HepG2 (cell line): ENCODE measurements around the gene CLCNKA. TPM values are rescaled to one million over a fixed set of nuclear protein-coding genes. Genes with fewer than 3 reads are reported as not detected.

Experiments used
- SP5 ChIP-seq: IDR thresholded peaks from 2 replicates; pipeline ENCODE4 v1.6.1; 2016; ENCODE audit warnings: low read depth, borderline replicate concordance
- STAG1 ChIP-seq: sonication (generic); formaldehyde crosslinking; IDR thresholded peaks from 2 replicates; pipeline ENCODE4 v1.4.0; 2020; ENCODE audit warnings: missing genetic modification reagents
- THAP11 ChIP-seq: IDR thresholded peaks from 2 replicates; pipeline ENCODE4 v1.6.1; 2016; ENCODE audit warnings: missing biosample characterization, missing genetic modification reagents
- ZBTB7B ChIP-seq: sonication (generic); formaldehyde crosslinking; IDR thresholded peaks from 2 replicates; pipeline ENCODE4 v1.4.0; 2020; ENCODE audit warnings: missing genetic modification reagents
- ZEB1 ChIP-seq: IDR thresholded peaks from 2 replicates; pipeline ENCODE4 v1.6.1; 2012; ENCODE audit warnings: mild to moderate bottlenecking, low read depth, inconsistent platforms; ENCODE audit not compliant: insufficient replicate concordance
- ZNF510 ChIP-seq: sonication (generic); formaldehyde crosslinking; IDR thresholded peaks from 2 replicates; pipeline ENCODE4 v1.4.0; 2020; ENCODE audit warnings: low read depth, mild to moderate bottlenecking, missing genetic modification reagents
- polyA plus RNA-seq, 8 experiments: library from polyadenylated mRNA; depleted of rRNA in 3 of 8; stranded (reverse) in 7 of 8; unstranded in 1 of 8; fragments of >200 nt; fragmentation: Illumina TruSeq in 4 of 8; extraction: Trizol in 4 of 8; gene quantifications; 2 replicates each; pipeline versions ENCODE4 v1.2.1 to v1.2.3, GENCODE V29; 2011 to 2016; ENCODE audit warnings: low read depth in 4 of 8, missing spikeins in 1 of 8, mixed read lengths in 1 of 8; ENCODE audit not compliant: insufficient read depth in 1 of 8
- total RNA-seq, 5 experiments: library from RNA; depleted of rRNA; stranded (reverse); fragments of >200 nt; fragmentation: Illumina TruSeq; extraction: Trizol; gene quantifications; 2 replicates each; pipeline ENCODE4 v1.2.3, GENCODE V29; 2016; ENCODE audit warnings: low read depth in 1 of 5
- TF ChIP-seq, protein P1 (sequence below): sonication (generic); formaldehyde crosslinking; IDR thresholded peaks from 2 replicates; pipeline ENCODE4 v1.5.0; 2020; ENCODE audit warnings: missing genetic modification reagents, mild to moderate bottlenecking, borderline replicate concordance
- TF ChIP-seq, protein P2 (sequence below): sonication (generic); formaldehyde crosslinking; IDR thresholded peaks from 2 replicates; pipeline ENCODE4 v1.4.0; 2020; ENCODE audit warnings: missing genetic modification reagents
- TF ChIP-seq, protein P3 (sequence below): IDR thresholded peaks from 2 replicates; pipeline ENCODE4 v1.6.1; 2016; ENCODE audit warnings: low read depth, borderline replicate concordance
- TF ChIP-seq, protein P4 (sequence below), 2 experiments: sonication (generic) in 1 of 2; formaldehyde crosslinking in 1 of 2; IDR thresholded peaks; 2 replicates each; pipeline versions ENCODE4 v1.4.0 to v1.6.1; 2018 to 2020; ENCODE audit warnings: missing genetic modification reagents in 2 of 2, borderline replicate concordance in 1 of 2, low read depth in 1 of 2, mild to moderate bottlenecking in 1 of 2, missing biosample characterization in 1 of 2
- TF ChIP-seq, protein P5 (sequence below): sonication (generic); formaldehyde crosslinking; conservative IDR thresholded peaks from 2 replicates; pipeline ENCODE4 v1.8.1; 2023; ENCODE audit warnings: missing genetic modification reagents
- TF ChIP-seq, protein P6 (sequence below): sonication (generic); formaldehyde crosslinking; IDR thresholded peaks from 2 replicates; pipeline ENCODE4 v1.5.0; 2020; ENCODE audit warnings: mild to moderate bottlenecking, missing genetic modification reagents, borderline replicate concordance
- TF ChIP-seq, protein P7 (sequence below): IDR thresholded peaks from 2 replicates; pipeline ENCODE4 v1.6.1; 2018; ENCODE audit warnings: missing genetic modification reagents, mild to moderate bottlenecking, missing compliant biosample characterization

CLCNKA gene
- total and polyA plus RNA-seq, 2 of the 13 experiments (the other 11 are each of a cell fraction or from before 2014, with no cell fraction given) = 0.03 TPM; not detected in 1

DNA sequence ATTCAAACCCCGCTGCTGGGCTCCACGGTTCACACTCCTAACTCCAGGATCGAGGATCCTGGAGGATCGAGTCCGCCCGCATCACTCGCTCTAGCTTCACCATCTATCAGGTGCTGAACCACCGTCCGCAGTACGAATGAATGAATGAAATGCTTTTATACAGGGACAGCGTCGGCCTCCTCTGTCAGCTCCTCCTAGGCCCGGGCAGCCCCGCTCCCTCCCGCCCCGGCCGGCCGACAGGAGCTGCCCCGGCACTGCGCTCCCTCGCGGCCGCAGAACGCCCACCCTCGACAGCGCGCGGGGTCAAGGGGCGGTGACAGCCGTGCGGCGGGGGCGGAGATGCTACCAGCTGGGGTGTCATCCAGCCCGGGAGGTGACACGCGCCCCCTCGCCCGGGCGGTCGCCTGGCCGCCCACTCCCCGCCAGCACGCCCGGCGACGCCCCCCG is 46.5 kb upstream of the CLCNKA start (continued):
- TF ChIP-seq STAG1 (CRISPR knock-in tag) (peak; percentile 40), SP5 (CRISPR knock-in tag) (peak; percentile 72), ZNF510 (CRISPR knock-in tag) (no peak), ZBTB7B (CRISPR knock-in tag) (peak; percentile 78), THAP11 (CRISPR knock-in tag) (no peak), ZEB1 (no peak)
- TF ChIP-seq, protein P1, sequence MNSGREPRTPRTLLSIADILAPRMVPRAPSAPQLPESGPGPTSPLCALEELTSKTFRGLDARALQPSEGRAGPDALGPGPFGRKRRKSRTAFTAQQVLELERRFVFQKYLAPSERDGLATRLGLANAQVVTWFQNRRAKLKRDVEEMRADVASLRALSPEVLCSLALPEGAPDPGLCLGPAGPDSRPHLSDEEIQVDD (CRISPR knock-in tag) = no peak
- TF ChIP-seq, protein P2, sequence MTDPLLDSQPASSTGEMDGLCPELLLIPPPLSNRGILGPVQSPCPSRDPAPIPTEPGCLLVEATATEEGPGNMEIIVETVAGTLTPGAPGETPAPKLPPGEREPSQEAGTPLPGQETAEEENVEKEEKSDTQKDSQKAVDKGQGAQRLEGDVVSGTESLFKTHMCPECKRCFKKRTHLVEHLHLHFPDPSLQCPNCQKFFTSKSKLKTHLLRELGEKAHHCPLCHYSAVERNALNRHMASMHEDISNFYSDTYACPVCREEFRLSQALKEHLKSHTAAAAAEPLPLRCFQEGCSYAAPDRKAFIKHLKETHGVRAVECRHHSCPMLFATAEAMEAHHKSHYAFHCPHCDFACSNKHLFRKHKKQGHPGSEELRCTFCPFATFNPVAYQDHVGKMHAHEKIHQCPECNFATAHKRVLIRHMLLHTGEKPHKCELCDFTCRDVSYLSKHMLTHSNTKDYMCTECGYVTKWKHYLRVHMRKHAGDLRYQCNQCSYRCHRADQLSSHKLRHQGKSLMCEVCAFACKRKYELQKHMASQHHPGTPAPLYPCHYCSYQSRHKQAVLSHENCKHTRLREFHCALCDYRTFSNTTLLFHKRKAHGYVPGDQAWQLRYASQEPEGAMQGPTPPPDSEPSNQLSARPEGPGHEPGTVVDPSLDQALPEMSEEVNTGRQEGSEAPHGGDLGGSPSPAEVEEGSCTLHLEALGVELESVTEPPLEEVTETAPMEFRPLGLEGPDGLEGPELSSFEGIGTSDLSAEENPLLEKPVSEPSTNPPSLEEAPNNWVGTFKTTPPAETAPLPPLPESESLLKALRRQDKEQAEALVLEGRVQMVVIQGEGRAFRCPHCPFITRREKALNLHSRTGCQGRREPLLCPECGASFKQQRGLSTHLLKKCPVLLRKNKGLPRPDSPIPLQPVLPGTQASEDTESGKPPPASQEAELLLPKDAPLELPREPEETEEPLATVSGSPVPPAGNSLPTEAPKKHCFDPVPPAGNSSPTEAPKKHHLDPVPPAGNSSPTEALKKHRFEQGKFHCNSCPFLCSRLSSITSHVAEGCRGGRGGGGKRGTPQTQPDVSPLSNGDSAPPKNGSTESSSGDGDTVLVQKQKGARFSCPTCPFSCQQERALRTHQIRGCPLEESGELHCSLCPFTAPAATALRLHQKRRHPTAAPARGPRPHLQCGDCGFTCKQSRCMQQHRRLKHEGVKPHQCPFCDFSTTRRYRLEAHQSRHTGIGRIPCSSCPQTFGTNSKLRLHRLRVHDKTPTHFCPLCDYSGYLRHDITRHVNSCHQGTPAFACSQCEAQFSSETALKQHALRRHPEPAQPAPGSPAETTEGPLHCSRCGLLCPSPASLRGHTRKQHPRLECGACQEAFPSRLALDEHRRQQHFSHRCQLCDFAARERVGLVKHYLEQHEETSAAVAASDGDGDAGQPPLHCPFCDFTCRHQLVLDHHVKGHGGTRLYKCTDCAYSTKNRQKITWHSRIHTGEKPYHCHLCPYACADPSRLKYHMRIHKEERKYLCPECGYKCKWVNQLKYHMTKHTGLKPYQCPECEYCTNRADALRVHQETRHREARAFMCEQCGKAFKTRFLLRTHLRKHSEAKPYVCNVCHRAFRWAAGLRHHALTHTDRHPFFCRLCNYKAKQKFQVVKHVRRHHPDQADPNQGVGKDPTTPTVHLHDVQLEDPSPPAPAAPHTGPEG = no peak
- TF ChIP-seq, protein P3, sequence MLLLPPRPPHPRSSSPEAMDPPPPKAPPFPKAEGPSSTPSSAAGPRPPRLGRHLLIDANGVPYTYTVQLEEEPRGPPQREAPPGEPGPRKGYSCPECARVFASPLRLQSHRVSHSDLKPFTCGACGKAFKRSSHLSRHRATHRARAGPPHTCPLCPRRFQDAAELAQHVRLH = 0 out of 2 replicates have a peak, but pooled peaks have one; percentile 34
- TF ChIP-seq, protein P4, sequence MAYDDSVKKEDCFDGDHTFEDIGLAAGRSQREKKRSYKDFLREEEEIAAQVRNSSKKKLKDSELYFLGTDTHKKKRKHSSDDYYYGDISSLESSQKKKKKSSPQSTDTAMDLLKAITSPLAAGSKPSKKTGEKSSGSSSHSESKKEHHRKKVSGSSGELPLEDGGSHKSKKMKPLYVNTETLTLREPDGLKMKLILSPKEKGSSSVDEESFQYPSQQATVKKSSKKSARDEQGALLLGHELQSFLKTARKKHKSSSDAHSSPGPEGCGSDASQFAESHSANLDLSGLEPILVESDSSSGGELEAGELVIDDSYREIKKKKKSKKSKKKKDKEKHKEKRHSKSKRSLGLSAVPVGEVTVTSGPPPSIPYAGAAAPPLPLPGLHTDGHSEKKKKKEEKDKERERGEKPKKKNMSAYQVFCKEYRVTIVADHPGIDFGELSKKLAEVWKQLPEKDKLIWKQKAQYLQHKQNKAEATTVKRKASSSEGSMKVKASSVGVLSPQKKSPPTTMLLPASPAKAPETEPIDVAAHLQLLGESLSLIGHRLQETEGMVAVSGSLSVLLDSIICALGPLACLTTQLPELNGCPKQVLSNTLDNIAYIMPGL (CRISPR knock-in tag; IDR thresholded peaks at IDR 0.05; ENCODE audit: borderline replicate concordance in 1 of 2, low read depth in 1 of 2) = peak; percentile 47 to 78; a peak in 3 of 4 replicates
- TF ChIP-seq, protein P5, sequence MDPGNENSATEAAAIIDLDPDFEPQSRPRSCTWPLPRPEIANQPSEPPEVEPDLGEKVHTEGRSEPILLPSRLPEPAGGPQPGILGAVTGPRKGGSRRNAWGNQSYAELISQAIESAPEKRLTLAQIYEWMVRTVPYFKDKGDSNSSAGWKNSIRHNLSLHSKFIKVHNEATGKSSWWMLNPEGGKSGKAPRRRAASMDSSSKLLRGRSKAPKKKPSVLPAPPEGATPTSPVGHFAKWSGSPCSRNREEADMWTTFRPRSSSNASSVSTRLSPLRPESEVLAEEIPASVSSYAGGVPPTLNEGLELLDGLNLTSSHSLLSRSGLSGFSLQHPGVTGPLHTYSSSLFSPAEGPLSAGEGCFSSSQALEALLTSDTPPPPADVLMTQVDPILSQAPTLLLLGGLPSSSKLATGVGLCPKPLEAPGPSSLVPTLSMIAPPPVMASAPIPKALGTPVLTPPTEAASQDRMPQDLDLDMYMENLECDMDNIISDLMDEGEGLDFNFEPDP (CRISPR knock-in tag) = no peak
- TF ChIP-seq, protein P6, sequence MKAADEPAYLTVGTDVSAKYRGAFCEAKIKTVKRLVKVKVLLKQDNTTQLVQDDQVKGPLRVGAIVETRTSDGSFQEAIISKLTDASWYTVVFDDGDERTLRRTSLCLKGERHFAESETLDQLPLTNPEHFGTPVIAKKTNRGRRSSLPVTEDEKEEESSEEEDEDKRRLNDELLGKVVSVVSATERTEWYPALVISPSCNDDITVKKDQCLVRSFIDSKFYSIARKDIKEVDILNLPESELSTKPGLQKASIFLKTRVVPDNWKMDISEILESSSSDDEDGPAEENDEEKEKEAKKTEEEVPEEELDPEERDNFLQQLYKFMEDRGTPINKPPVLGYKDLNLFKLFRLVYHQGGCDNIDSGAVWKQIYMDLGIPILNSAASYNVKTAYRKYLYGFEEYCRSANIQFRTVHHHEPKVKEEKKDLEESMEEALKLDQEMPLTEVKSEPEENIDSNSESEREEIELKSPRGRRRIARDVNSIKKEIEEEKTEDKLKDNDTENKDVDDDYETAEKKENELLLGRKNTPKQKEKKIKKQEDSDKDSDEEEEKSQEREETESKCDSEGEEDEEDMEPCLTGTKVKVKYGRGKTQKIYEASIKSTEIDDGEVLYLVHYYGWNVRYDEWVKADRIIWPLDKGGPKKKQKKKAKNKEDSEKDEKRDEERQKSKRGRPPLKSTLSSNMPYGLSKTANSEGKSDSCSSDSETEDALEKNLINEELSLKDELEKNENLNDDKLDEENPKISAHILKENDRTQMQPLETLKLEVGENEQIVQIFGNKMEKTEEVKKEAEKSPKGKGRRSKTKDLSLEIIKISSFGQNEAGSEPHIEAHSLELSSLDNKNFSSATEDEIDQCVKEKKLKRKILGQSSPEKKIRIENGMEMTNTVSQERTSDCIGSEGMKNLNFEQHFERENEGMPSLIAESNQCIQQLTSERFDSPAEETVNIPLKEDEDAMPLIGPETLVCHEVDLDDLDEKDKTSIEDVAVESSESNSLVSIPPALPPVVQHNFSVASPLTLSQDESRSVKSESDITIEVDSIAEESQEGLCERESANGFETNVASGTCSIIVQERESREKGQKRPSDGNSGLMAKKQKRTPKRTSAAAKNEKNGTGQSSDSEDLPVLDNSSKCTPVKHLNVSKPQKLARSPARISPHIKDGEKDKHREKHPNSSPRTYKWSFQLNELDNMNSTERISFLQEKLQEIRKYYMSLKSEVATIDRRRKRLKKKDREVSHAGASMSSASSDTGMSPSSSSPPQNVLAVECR (CRISPR knock-in tag) = peak; percentile 92
- TF ChIP-seq, protein P7, sequence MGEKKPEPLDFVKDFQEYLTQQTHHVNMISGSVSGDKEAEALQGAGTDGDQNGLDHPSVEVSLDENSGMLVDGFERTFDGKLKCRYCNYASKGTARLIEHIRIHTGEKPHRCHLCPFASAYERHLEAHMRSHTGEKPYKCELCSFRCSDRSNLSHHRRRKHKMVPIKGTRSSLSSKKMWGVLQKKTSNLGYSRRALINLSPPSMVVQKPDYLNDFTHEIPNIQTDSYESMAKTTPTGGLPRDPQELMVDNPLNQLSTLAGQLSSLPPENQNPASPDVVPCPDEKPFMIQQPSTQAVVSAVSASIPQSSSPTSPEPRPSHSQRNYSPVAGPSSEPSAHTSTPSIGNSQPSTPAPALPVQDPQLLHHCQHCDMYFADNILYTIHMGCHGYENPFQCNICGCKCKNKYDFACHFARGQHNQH (CRISPR knock-in tag) = no peak
